ENCODE data around the gene GNMT.
A peak's percentile ranks its signal among the peaks of the same experiment; 100 is the strongest.

GNMT gene

GRCh38 chr6:42960243-42961019, at the start of gene GNMT:
Gene GNMT, plus strand, starts transcription at chr6:42960754. Its CDS starts 14 bp downstream, at chr6:42960768.
- TF ChIP-seq CTCF (IDR thresholded peaks at IDR 0.05; ENCODE audit: borderline replicate concordance, control extremely low read depth, extremely low read depth, insufficient read depth, missing control alignments): no peak
- DNase-seq (ENCODE audit: low spot score): peak; percentile 58

GRCh38 chr6:42911171-42912021, 49.2 kb upstream of the GNMT start:
- in situ Hi-C loops (cut with MboI; ENCODE audit: low sequenced_read_pairs, unreplicated experiment): no loop called here
- DNase-seq (ENCODE audit: low spot score): no peak
- no peak for TF ChIP-seq CTCF (IDR thresholded peaks at IDR 0.05; ENCODE audit: borderline replicate concordance, control extremely low read depth, extremely low read depth, insufficient read depth, missing control alignments)

More at GRCh38 chr6:42960243-42961019, at the start of gene GNMT:
- in situ Hi-C loops (cut with MboI; ENCODE audit: low sequenced_read_pairs, unreplicated experiment): no loop called here

- TF ChIP-seq CTCF (IDR thresholded peaks at IDR 0.05; ENCODE audit: borderline replicate concordance, control extremely low read depth, extremely low read depth, insufficient read depth, missing control alignments): no peak
- in situ Hi-C loops (cut with MboI; ENCODE audit: low sequenced_read_pairs, unreplicated experiment): no loop called here
- DNase-seq (ENCODE audit: low spot score): no peak
Measured at GRCh38 chr6:42914546-42914945, 46.0 kb upstream of the GNMT start.

GRCh38 chr6:42915732-42916131, 44.8 kb upstream of the GNMT start, which contains the start of gene PTCRA:
Gene PTCRA, plus strand, starts transcription at chr6:42916053. Its CDS starts 17 bp downstream, at chr6:42916070.
- in situ Hi-C loops (cut with MboI; ENCODE audit: low sequenced_read_pairs, unreplicated experiment): no loop called here
- no peak for DNase-seq (ENCODE audit: low spot score)
- TF ChIP-seq CTCF (IDR thresholded peaks at IDR 0.05; ENCODE audit: borderline replicate concordance, control extremely low read depth, extremely low read depth, insufficient read depth, missing control alignments): no peak

- in situ Hi-C loops (cut with MboI; ENCODE audit: low sequenced_read_pairs, unreplicated experiment): no loop called here
- TF ChIP-seq CTCF (IDR thresholded peaks at IDR 0.05; ENCODE audit: borderline replicate concordance, control extremely low read depth, extremely low read depth, insufficient read depth, missing control alignments): no peak
- DNase-seq (ENCODE audit: low spot score): no peak
Measured at GRCh38 chr6:42916288-42916687, 44.3 kb upstream of the GNMT start.

- no peak for DNase-seq (ENCODE audit: low spot score)
- TF ChIP-seq CTCF (IDR thresholded peaks at IDR 0.05; ENCODE audit: borderline replicate concordance, control extremely low read depth, extremely low read depth, insufficient read depth, missing control alignments): no peak
- in situ Hi-C loops (cut with MboI; ENCODE audit: low sequenced_read_pairs, unreplicated experiment): no loop called here
Measured at GRCh38 chr6:42921801-42922200, 38.8 kb upstream of the GNMT start.

All from GM13976 (cell line).